Activated naive CD4-positive, alpha-beta T cell treated with anti-CD3 and anti-CD28 coated beads, Interleukin-2, amount 50 U/mL, for 16 hours (primary cell): ENCODE results near the gene YARS1.
A peak's percentile ranks its signal among the peaks of the same experiment; 100 is the strongest.

ENCODE experiments used
- DNase-seq: peaks from one replicate; pipeline ENCODE4 v3.0.0-alpha.2; 2020

The YARS1 gene

GRCh38 chr1:32817159-32817814, at the start of gene YARS1, which contains the start of gene S100PBP:
Gene YARS1, minus strand, starts transcription at chr1:32817358. Its CDS starts 114 bp downstream, at chr1:32817244.
Gene S100PBP, plus strand, starts transcription at chr1:32817653. Its CDS starts 8,447 bp downstream, at chr1:32826100.
- peak; percentile 100 for DNase-seq

DNA sequence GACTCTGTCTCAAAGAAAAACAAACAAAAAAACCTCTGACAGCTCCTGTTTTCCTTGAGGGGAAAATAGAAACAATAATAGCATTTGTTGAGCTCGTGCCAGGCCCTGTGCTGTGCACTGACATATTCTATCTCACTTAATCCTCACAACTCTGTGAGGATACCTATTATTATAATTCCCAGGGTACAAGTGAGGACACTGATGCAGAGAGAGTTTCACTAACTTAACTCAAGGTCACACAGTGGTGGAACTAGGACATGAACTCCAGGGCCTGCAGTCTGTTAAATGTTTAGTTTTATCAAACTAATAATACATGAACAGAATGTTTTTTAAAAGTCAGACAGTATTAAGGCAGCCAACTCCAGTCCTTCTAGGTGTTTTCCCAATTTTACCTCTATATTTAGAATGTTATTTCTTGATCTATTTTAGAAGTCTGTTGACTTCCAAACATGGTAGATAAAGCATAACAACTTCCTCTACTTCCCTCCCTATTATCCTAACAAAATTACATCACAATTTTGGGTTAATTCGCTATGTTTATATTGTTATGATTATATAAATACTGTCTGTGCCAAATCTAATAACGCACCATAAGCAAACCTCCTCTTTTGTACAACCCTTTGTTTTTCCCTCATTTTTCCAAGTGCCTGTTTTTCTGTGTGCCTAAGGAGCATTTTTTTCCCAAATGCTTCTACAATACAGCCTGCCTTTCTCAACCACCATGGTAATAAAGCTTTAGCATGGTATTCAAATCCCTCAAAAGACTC, 48.7 kb upstream of the YARS1 start:
- no peak for DNase-seq

DNA sequence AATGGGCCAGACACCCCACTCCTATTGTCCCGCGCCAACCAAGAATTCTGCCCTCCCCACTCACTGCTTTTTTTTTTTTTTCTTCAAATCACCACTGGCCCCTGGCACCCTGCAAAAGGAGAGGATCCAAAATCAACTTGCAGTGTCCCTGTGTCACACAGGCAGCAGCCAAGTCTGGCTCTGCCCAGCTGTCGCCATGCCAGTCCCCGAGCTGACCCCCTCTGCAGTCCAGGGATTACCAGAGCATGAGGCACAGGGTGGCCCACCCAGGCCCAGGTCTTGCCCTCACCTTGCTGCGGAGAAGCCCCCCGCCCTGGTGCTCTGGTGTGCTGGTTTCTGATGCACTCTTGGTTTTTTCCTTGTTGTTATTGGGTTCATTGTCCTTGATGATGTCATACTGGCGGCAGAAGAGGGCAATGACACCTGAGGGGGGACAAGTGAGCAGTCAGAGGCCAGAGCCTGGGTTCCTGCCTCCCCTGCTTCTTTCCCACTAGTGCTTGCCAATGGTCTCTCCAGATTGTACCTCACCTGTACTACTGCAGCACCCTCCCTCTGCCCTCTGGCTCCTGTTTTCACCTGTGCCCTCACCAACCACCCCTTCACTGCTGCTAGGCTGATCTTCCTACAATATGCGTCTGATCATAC, 47.3 kb upstream of the YARS1 start:
- DNase-seq, result no peak

- no peak for DNase-seq
These were observed 46.7 kb upstream of the YARS1 start for GRCh38 chr1:32863881-32864245.

GRCh38 chr1:32863218-32863880, 46.2 kb upstream of the YARS1 start:
- DNase-seq, result no peak

DNA sequence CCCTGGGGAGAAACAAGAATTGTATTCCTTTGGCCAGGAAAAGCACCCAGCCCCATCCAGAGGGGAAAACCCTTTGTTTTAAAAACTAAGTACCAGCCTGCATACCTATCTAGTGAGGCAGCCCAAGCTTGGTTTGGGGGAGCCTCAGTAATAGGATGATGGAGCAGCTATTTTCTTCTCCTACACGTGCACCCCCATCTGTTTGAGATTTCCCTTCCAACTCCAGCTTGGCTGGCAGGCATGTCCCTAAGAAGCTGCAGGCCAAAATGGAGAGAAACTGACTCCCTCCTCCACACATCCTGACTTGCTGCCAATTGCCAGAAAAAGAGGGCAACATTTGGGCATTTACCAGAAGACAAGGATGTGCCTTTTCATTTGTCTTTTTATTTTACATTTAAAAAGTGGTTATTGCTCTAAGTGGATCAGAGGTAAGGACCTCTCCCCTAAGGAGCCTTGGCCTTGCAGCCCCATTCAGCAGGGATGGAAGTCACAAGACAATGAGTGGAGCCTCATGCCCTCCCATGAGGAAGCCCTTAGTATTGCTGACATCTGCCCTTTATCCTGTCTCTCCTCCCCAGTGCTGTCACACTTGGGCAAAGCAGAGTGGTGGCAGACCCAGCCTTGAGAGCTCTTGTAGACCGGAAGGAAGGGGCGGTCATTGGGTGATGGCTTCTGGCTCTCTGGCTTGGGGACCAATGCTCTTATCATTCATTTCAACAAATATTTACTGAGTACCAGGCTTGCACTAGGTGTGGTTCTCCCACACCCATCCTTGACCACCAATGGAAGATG, 44.9 kb upstream of the YARS1 start:
- no peak for DNase-seq

DNA sequence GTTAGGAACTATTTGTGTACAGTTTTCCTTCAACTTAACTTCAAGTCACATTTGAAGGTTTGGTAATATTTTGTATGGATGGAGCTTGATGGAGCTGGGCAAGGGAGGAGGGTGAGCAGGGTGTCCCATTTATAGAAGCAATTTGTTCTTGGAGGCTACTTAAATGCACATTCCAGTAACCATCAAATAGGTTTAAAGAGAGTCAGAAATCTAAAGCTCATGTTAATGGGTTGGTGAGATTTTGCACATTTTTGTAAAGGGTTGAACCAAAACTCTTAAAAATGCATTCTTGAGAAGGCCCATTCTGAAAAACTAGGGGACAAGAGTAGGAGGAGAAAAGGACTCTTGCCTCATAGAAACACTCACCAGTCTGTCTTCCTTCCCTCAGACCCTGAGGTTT, 43.4 kb upstream of the YARS1 start:
- no peak for DNase-seq

- DNase-seq, result no peak
These were observed 42.8 kb upstream of the YARS1 start for GRCh38 chr1:32859915-32860314.

DNA sequence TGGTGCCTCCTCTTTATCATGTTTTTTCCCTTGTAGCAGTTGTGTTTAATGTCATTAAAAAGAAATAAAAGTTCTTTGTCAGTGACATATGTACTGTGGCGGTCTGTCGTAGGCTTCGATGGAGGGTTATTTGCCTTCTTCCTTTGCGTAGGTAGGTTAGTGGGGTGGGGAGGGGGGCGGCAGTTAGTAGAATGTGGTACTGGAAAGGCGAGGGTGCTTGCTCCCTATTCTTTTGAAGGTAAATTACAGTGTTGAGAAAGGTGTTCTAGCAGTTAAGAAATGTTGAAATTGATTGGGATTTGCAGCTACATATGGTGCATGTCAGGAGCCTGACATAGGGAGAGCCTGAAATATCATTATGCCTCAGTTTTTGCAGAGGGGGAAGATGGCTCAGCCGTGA, 41.6 kb upstream of the YARS1 start:
- DNase-seq, result no peak

GRCh38 chr1:32858136-32858535, 41.0 kb upstream of the YARS1 start:
- no peak for DNase-seq

- no peak for DNase-seq
These were observed 38.9 kb upstream of the YARS1 start for GRCh38 chr1:32855861-32856617.

DNA sequence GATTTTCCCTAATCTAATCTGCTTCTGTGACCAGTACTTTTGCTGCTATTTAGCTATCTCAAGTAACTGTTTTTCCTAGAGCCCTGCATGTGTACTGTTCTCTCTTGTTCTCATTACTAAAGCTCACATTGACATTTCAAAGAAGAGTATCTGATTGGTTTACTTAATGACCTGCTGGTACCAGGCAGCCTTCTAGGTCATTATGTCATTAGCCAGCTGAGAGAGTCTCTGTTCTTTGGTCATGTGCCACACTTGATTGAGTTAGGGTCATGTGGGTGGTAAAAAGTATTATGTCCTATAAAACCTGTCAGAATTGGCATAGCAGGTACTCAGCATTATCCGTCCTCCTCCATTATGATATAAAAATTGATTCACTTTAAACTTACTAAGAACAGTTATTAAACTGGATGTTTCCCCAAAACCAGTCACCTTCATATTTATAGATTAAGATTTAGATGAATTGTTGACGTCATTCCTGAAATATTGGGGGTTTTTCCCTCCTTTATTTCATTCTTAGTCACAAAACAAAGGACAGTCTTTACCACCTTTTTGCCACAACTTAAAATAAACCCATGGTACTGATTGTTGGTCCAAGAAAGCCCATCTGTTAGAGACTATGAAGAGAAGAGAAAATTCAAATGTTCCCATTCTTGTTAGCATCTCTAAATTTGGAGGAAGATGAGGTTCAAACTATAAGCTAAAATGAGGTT, 31.4 kb upstream of the YARS1 start:
- DNase-seq, result no peak

GRCh38 chr1:32831878-32832277, 14.7 kb upstream of the YARS1 start:
- DNase-seq, result no peak

- DNase-seq, result no peak
These were observed 13.1 kb upstream of the YARS1 start for GRCh38 chr1:32830092-32830852.

GRCh38 chr1:32828341-32828740, 11.2 kb upstream of the YARS1 start:
- no peak for DNase-seq

DNA sequence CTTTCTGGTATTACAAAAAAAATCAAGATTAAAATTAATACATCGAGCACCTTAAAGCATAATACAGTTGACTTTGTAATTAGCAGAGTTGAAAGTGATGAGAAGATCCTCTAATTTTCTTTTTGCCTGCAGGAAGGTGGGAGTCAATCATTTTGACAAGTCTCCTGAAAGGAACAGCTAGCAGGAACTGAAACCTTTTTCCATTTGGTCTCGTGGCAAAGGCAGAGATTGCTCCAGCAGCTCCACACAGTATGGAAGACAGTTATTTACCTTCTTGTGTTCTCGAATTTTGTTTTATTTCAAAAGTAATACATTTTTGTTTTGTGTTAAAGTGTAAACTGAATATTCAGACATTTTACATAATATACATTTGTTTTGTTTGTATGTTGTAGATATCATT, 8.0 kb upstream of the YARS1 start:
- DNase-seq, result no peak

DNA sequence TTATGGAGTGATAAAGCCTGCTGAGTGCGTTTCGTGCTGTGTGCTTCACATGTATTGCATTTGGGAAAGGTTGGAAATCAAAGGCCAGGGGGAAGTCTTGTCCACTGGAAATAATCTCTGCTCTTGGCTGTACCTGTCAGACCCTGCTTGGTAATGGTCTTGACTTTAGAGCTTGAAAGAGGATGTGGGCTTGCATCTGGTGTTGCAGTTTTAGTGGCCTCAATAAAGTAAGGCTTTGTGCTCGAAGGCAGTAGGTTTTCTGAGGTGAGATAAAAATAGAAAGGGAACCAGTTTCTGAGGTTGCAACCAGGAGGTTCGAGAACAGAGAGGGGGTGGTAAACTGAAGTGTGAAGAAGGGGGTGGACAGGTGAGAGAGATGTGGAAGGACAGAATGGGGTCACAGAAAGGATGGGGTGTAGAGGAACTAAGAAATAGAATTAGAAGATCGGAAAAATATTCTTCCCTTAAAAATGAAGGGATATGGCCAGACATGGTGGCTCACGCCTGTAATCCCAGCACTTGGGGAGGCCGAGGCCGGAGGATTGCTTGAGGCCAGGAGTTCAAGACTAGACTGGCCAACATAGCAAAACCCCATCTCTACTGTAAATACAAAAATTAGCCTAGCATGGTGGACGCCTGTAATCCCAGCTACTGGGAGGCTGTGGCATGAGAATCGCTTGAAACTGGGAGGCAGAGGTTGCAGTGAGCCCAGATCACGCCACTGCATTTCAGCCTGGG, 1.8 kb upstream of the YARS1 start:
- DNase-seq, result no peak

GRCh38 chr1:32817815-32818786, 943 bp upstream of the YARS1 start:
- DNase-seq, result peak; percentile 27
